IMR-90 (cell line): ENCODE data around the gene KRTAP10-3.

Experiments used
- BHLHE40 ChIP-seq: fragments of 150-350 bp; IDR thresholded peaks from 2 replicates; pipeline ENCODE4 v1.6.1; 2016; ENCODE audit warnings: mild to moderate bottlenecking, low read depth, low read length
- CHD1 ChIP-seq: IDR thresholded peaks from 2 replicates; pipeline ENCODE4 v1.6.1; 2012; ENCODE audit warnings: low read depth, low read length, improper control_type of control experiment
- POLR2A ChIP-seq: IDR thresholded peaks from 2 replicates; pipeline ENCODE4 v1.6.1; 2012; ENCODE audit warnings: mild to moderate bottlenecking, low read depth, low read length
- TF ChIP-seq, protein P1 (sequence below): conservative IDR thresholded peaks from 2 replicates; pipeline ENCODE4 v1.5.1; 2012; ENCODE audit warnings: mild to moderate bottlenecking, low read depth, low read length, improper control_type of control experiment

DNA sequence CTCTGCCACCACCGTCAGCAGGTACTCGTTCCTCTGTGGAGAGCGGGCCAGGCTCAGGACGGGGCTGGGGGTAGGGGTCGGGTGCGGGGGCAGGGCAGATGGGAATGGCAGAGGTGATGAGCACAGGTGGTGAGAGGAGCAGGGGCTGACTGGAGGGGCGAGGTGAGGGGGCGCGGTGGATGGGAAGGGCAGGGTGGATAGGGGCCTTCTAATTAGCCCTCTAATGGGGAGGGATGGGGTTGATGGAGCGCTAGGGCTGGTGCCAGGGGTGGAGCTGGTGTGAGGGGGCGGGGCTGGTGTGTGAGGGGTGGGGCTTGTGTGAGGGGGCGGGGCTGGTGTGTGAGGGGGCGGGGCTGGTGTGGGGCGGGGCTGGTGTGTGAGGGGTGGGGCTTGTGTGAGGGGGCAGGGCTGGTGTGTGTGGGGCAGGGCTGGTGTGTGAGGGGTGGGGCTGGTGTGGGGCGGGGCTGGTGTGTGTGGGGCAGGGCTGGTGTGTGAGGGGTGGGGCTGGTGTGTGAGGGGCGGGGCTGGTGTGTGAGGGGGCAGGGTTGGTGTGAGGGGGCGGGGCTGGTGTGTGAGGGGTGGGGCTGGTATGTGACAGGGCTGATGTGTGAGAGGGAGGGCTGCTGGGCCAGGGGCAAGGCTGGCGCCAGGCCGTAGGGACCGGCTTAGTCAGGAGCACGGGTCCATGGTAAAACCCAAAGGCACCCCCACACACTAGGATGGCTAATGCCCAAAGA, 24.5 kb downstream of the KRTAP10-3 start:
- no peak for TF ChIP-seq BHLHE40
- no peak for TF ChIP-seq POLR2A
- TF ChIP-seq, protein P1, sequence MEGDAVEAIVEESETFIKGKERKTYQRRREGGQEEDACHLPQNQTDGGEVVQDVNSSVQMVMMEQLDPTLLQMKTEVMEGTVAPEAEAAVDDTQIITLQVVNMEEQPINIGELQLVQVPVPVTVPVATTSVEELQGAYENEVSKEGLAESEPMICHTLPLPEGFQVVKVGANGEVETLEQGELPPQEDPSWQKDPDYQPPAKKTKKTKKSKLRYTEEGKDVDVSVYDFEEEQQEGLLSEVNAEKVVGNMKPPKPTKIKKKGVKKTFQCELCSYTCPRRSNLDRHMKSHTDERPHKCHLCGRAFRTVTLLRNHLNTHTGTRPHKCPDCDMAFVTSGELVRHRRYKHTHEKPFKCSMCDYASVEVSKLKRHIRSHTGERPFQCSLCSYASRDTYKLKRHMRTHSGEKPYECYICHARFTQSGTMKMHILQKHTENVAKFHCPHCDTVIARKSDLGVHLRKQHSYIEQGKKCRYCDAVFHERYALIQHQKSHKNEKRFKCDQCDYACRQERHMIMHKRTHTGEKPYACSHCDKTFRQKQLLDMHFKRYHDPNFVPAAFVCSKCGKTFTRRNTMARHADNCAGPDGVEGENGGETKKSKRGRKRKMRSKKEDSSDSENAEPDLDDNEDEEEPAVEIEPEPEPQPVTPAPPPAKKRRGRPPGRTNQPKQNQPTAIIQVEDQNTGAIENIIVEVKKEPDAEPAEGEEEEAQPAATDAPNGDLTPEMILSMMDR = no peak
- TF ChIP-seq CHD1 = no peak
